Caco-2 (cell line): ENCODE data around the gene CTDNEP1. TPM values are rescaled to one million over a fixed set of nuclear protein-coding genes. Genes with fewer than 3 reads are reported as not detected.

ENCODE experiments used
- BruUV-seq: library from RNA; stranded (reverse); fragments of 400-500 nt; replicated peaks from 2 replicates; lab custom pipeline; 2021; lab: Mats Ljungman, UMichigan
- CTCF ChIA-PET: fragments of 300-600 bp; sonication (Branson Sonifier 250); formaldehyde crosslinking; loops from one replicate; lab custom pipeline; 2022; ENCODE audit warnings: antibody characterized with exemption; lab: Charles Lee
- POLR2A ChIA-PET: fragments of 300-600 bp; sonication (Branson Sonifier 250); formaldehyde crosslinking; loops from one replicate; lab custom pipeline; 2022; ENCODE audit warnings: antibody characterized with exemption; lab: Charles Lee
- DNase-seq, 2 experiments: peaks; one replicate each; pipeline versions ENCODE4 v3.0.0 to v3.0.0-alpha.2; 2020 to 2022
- H3K27me3 ChIP-seq: replicated peaks from 2 replicates; pipeline ENCODE4 v1.6.0; 2011; ENCODE audit warnings: low read length; ENCODE audit not compliant: control insufficient read depth, insufficient read depth
- H3K36me3 ChIP-seq: 2 replicates; pipeline ENCODE4 v1.5.1; 2011; ENCODE audit warnings: low read length; ENCODE audit not compliant: control insufficient read depth, insufficient read depth
- H3K4me1 ChIP-seq: fragments of 250-450 bp; sonication (Bioruptor Pico); 2 replicates; pipeline ENCODE4 v1.5.1; 2020; ENCODE audit warnings: mild to moderate bottlenecking
- H3K4me3 ChIP-seq: 2 replicates; pipeline ENCODE4 v1.5.1; 2011; ENCODE audit warnings: low read depth, mild to moderate bottlenecking, control low read depth, low read length
- H3K9me3 ChIP-seq: fragments of 250-450 bp; sonication (Bioruptor Pico); 2 replicates; pipeline ENCODE4 v1.5.1; 2020; ENCODE audit warnings: mild to moderate bottlenecking, moderate library complexity
- H3K27ac Mint-ChIP-seq: one replicate; pipeline ENCODE4 v1.8.0; 2022; ENCODE audit warnings: mixed read lengths; ENCODE audit not compliant: unreplicated experiment
- H3K27me3 Mint-ChIP-seq: one replicate; pipeline ENCODE4 v1.8.0; 2022; ENCODE audit warnings: mixed read lengths; ENCODE audit not compliant: insufficient read depth, unreplicated experiment
- H3K36me3 Mint-ChIP-seq: one replicate; pipeline ENCODE4 v1.8.0; 2022; ENCODE audit warnings: mild to moderate bottlenecking, mixed read lengths; ENCODE audit not compliant: insufficient read depth, unreplicated experiment
- H3K4me1 Mint-ChIP-seq: one replicate; pipeline ENCODE4 v1.8.0; 2022; ENCODE audit warnings: low read depth, mixed read lengths; ENCODE audit not compliant: unreplicated experiment
- H3K4me3 Mint-ChIP-seq: one replicate; pipeline ENCODE4 v1.8.0; 2022; ENCODE audit warnings: mild to moderate bottlenecking, moderate library complexity, mixed read lengths; ENCODE audit not compliant: unreplicated experiment
- H3K9me3 Mint-ChIP-seq: one replicate; pipeline ENCODE4 v1.8.0; 2022; ENCODE audit warnings: mixed read lengths; ENCODE audit not compliant: unreplicated experiment
- CTCF ChIP-seq, 2 experiments: fragments of 200-600 bp in 1 of 2; IDR thresholded peaks; 1 replicate in 1 of 2; 2 replicates in 1 of 2; pipeline versions ENCODE4 v1.5.1 to v1.8.0; 2011 to 2022; ENCODE audit warnings: antibody characterized with exemption in 1 of 2, control low read depth in 1 of 2, inconsistent platforms in 1 of 2, low read depth in 1 of 2, low read length in 1 of 2, mild to moderate bottlenecking in 1 of 2, moderate library complexity in 1 of 2; ENCODE audit not compliant: insufficient read depth in 1 of 2, severe bottlenecking in 1 of 2, unreplicated experiment in 1 of 2
- intact Hi-C: fragments of 100-400 bp; cut with micrococcal nuclease; formaldehyde crosslinking; loops from one replicate; pipeline ENCODE4 v1.10.0; 2022; ENCODE audit not compliant: unreplicated experiment
- total RNA-seq: library from RNA; stranded (reverse); gene quantifications from 2 replicates; pipeline ENCODE4 v1.2.3, GENCODE V29; 2022

CTDNEP1 gene
- total RNA-seq, 1 experiment from 2014 or later, result 71.1 TPM

DNA sequence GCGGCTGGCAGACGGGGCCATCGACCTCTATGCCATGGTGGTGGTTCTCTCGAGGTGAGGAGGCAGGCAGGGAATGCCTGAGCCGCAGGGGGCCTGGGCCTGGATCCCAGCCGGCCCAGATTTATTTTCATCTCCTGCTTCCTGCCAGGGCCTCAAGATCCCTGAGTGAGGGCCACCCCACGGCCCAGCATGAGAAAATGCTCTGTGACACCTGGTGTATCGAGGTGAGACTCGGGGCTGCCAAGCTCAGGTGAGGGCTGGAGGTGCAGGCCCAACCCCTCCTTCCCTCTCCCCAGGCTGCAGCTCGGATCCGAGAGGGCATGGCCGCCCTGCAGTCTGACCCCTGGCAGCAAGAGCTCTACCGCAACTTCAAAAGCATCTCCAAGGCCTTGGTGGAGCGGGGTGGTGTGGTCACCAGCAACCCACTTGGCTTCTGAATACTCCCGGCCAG is 26.8 kb downstream of the CTDNEP1 start:
- ChIA-PET POLR2A (no interaction called here), CTCF (interaction anchor here (0.5 kb wide), 1 partner anchor 37 kb away, joined by 3 read pairs; no protein-coding TSS in a partner anchor)
- Mint-ChIP-seq H3K36me3 (peaks cover 53% of the 10 kb centered on the region), H3K4me3 (no peak overlapping the region), H3K27me3 (no peaks in the 10 kb centered on the region), H3K4me1 (peaks cover 1% of the 10 kb centered on the region), H3K27ac (no peak overlapping the region), H3K9me3 (no peaks in the 10 kb centered on the region)
- no peak for DNase-seq
- intact Hi-C loops, result no loop called here
- no peak for TF ChIP-seq CTCF (IDR thresholded peaks at IDR 0.05; ENCODE audit: insufficient read depth in 1 of 2, low read depth in 1 of 2, low read length in 1 of 2, severe bottlenecking in 1 of 2, unreplicated experiment in 1 of 2)
- Histone ChIP-seq H3K36me3 (no peaks in the 10 kb centered on the region), H3K9me3 (no peaks in the 10 kb centered on the region), H3K4me3 (no peak overlapping the region), H3K27me3 (no peaks in the 10 kb centered on the region), H3K4me1 (peaks cover 7% of the 10 kb centered on the region)
- BruUV-seq, result TSS peak; percentile 3

GRCh38 chr17:7224110-7224509 is 27.4 kb downstream of the CTDNEP1 start:
- no peaks in the 10 kb centered on the region for H3K27me3 Mint-ChIP-seq
- H3K9me3 Mint-ChIP-seq, result no peaks in the 10 kb centered on the region
- Histone ChIP-seq H3K4me3 (no peak overlapping the region), H3K36me3 (no peaks in the 10 kb centered on the region), H3K27me3 (no peaks in the 10 kb centered on the region), H3K4me1 (peaks cover 7% of the 10 kb centered on the region), H3K9me3 (no peaks in the 10 kb centered on the region)
- H3K4me3 Mint-ChIP-seq, result no peak overlapping the region
- peaks cover 52% of the 10 kb centered on the region for H3K36me3 Mint-ChIP-seq
- no peak for TF ChIP-seq CTCF (IDR thresholded peaks at IDR 0.05; ENCODE audit: insufficient read depth in 1 of 2, low read depth in 1 of 2, low read length in 1 of 2, severe bottlenecking in 1 of 2, unreplicated experiment in 1 of 2)
- no peak overlapping the region for H3K27ac Mint-ChIP-seq
- ChIA-PET CTCF (interaction anchor here (0.5 kb wide), 1 partner anchor 37 kb away, joined by 3 read pairs; no protein-coding TSS in a partner anchor), POLR2A (no interaction called here)
- intact Hi-C loops, result no loop called here
- BruUV-seq, result no TSS peak
- DNase-seq, result no peak
- peaks cover 5% of the 10 kb centered on the region for H3K4me1 Mint-ChIP-seq

GRCh38 chr17:7223375-7223774 is 28.2 kb downstream of the CTDNEP1 start:
- no peaks in the 10 kb centered on the region for H3K27me3 ChIP-seq
- POLR2A ChIA-PET, result no interaction called here
- H3K4me1 ChIP-seq, result peaks cover 7% of the 10 kb centered on the region
- no peaks in the 10 kb centered on the region for H3K27me3 Mint-ChIP-seq
- no peaks in the 10 kb centered on the region for H3K9me3 Mint-ChIP-seq
- no peak for TF ChIP-seq CTCF (IDR thresholded peaks at IDR 0.05; ENCODE audit: insufficient read depth in 1 of 2, low read depth in 1 of 2, low read length in 1 of 2, severe bottlenecking in 1 of 2, unreplicated experiment in 1 of 2)
- no peak for DNase-seq
- CTCF ChIA-PET, result no interaction called here
- H3K4me1 Mint-ChIP-seq, result peaks cover 5% of the 10 kb centered on the region
- H3K36me3 Mint-ChIP-seq, result peaks cover 57% of the 10 kb centered on the region
- H3K36me3 ChIP-seq, result no peaks in the 10 kb centered on the region
- no TSS peak for BruUV-seq
- intact Hi-C loops, result no loop called here
- H3K9me3 ChIP-seq, result no peaks in the 10 kb centered on the region
- no peak overlapping the region for H3K27ac Mint-ChIP-seq
- H3K4me3 Mint-ChIP-seq, result no peak overlapping the region
- no peak overlapping the region for H3K4me3 ChIP-seq
